Fibroblast of skin of back (primary cell): ENCODE measurements around the gene OR7D2. TPM values are rescaled to one million over a fixed set of nuclear protein-coding genes. Genes with fewer than 3 reads are reported as not detected.
"Not testable (repeated sequence)": the region's sequence is repeated elsewhere in the genome, so short reads cannot be mapped to it uniquely, and the experiment has no call there.

Source experiments
- DNase-seq: peaks from one replicate; pipeline ENCODE4 v3.0.0-alpha.2; 2013
- polyA plus RNA-seq, 2 experiments: library from polyadenylated mRNA; unstranded; fragments of 120-200 nt; gene quantifications; one replicate each; pipeline ENCODE4 v1.2.1, GENCODE V29; 2013; ENCODE audit not compliant: insufficient read length in 2 of 2

The OR7D2 gene
- not detected for polyA plus RNA-seq (2013, experiment 1 of 2; ENCODE audit: insufficient read length)
- not detected for polyA plus RNA-seq (2013, experiment 2 of 2; ENCODE audit: insufficient read length)

GRCh38 chr19:9178901-9179300, at the start of gene OR7D2:
TSS of gene OR7D2 (plus strand) at chr19:9178979. CDS start at chr19:9185782, 6,803 bp downstream.
- DNase-seq = no peak

- no peak for DNase-seq
These were observed 47.8 kb upstream of the OR7D2 start for GRCh38 chr19:9130965-9131364.

GRCh38 chr19:9132422-9132821, 46.4 kb upstream of the OR7D2 start:
- peak; percentile 15 for DNase-seq

- DNase-seq = no peak
These were observed 39.1 kb upstream of the OR7D2 start for GRCh38 chr19:9139609-9140158.

- DNase-seq = peak; percentile 95
These were observed 38.5 kb upstream of the OR7D2 start, which contains the start of gene ZNF317 for GRCh38 chr19:9140159-9140874. TSS of gene ZNF317 (plus strand) at chr19:9140397. CDS start at chr19:9156017, 15,620 bp downstream.

GRCh38 chr19:9144920-9145319, 33.9 kb upstream of the OR7D2 start:
- DNase-seq = no peak

GRCh38 chr19:9146882-9147281, 31.9 kb upstream of the OR7D2 start:
- DNase-seq = no peak

- DNase-seq = no peak
These were observed 30.1 kb upstream of the OR7D2 start for GRCh38 chr19:9148697-9149096.

GRCh38 chr19:9149997-9150396, 28.8 kb upstream of the OR7D2 start:
- no peak for DNase-seq

GRCh38 chr19:9150650-9151049, 28.1 kb upstream of the OR7D2 start:
- no peak for DNase-seq

GRCh38 chr19:9151367-9151766, 27.4 kb upstream of the OR7D2 start:
- DNase-seq = no peak

- DNase-seq = no peak
These were observed 23.2 kb upstream of the OR7D2 start for GRCh38 chr19:9155591-9155990.

- no peak for DNase-seq
These were observed 22.5 kb upstream of the OR7D2 start for GRCh38 chr19:9156304-9156703.

- DNase-seq = no peak
These were observed 18.9 kb upstream of the OR7D2 start for GRCh38 chr19:9159891-9160290.

- DNase-seq = no peak
These were observed 17.4 kb upstream of the OR7D2 start for GRCh38 chr19:9161427-9161826.

- no peak for DNase-seq
These were observed 13.5 kb upstream of the OR7D2 start for GRCh38 chr19:9165261-9165660.

- DNase-seq = no peak
These were observed 11.9 kb upstream of the OR7D2 start for GRCh38 chr19:9166846-9167245.

- no peak for DNase-seq
These were observed 7.3 kb upstream of the OR7D2 start for GRCh38 chr19:9171393-9171991.

- no peak for DNase-seq
These were observed 3.5 kb upstream of the OR7D2 start for GRCh38 chr19:9175326-9175725.

- DNase-seq = no peak
These were observed 4.2 kb downstream of the OR7D2 start for GRCh38 chr19:9183000-9183399.

- no peak for DNase-seq
These were observed 8.4 kb downstream of the OR7D2 start for GRCh38 chr19:9187191-9187590.

- DNase-seq = no peak
These were observed 10.8 kb downstream of the OR7D2 start for GRCh38 chr19:9189535-9189934.

- not testable (repeated sequence) for DNase-seq
These were observed 19.3 kb downstream of the OR7D2 start for GRCh38 chr19:9198044-9198443.
